D341Med (cell line): ENCODE results near the gene AFF2.
"Not testable (repeated sequence)": the region's sequence is repeated elsewhere in the genome, so short reads cannot be mapped to it uniquely, and the experiment has no call there.

Source experiments
- DNase-seq: peaks from one replicate; pipeline ENCODE4 v3.0.0; 2012; ENCODE audit warnings: low spot score

The AFF2 gene

DNA sequence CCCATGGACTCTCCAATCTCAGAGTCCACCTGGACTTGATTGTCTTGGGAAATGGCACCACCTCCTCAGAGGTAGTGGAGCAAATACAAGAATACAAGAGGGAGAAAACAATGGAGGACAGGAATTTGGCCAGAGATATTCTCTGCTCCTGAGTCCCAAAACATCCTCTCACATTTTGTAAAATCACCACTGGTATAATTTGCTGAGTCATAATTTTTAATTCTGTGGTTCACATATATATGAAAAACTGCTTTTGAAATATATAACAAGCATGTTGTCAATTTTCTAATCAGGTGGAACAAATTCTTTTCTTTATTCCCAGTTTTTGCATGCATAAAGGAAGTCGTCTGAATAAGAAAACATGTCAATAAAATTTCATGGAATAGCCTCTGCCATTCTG, 356.1 kb downstream of the AFF2 start:
- no peak for DNase-seq

DNA sequence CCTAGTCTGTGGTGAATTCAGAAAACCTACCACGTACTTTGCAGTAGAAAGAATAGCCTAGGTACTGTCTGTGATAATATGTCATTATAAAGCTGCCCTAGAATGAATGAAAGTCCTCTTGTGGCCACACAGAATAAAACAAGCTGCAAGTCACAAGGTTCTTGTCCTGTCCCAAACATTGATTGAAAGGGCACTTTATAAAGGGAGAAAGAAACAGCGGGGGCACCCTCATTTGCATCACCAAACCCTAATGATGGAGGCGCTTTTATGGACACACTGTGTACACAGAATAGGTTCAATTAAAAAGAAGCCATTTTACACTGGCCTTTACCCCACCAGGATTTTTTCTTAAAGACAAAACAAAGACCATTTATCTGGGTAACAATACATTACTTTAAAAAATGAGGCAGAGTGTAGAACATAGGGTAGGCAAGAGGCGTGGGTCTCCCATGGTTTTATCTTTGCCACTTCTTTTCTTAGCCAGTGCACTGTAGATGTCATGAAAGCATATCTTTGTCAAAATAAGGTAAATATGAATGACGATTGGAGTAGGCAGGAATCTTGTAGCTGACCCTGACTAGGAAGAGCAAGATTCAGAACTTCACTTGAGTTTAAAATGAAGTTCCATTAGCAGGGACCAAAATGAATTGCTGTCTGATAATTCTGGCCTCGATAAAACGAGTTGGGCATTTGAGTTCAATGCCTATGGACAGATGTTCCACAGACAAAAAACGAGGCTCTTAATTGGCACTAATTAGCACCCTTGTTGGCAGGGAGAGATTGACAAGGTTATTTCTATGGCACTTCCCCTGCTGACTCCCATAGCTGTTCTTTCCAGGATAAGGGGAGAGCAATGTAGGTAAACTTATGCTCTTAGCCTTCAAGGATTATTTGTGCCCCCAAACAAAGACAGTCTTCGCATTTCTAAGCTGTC, 365.1 kb downstream of the AFF2 start:
- no peak for DNase-seq

DNA sequence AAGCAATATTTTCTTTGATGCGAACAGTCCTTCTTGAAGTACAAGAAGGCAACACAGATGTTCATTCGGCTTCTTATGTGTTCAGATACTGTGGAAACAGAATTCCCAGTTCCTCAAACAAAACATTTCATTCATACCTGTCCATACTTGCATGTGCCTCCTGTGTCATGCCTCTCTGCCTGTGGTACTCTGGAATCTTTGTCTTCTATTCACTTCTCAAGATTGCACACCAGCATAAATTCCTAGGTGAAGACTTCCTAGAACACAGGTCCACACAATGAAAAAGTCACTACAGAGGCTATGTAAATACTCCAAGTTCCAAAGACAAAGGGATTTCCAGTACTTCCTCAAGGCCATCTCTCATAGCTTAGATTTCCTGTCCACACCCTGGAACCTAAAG, 367.2 kb downstream of the AFF2 start:
- DNase-seq, result no peak

DNA sequence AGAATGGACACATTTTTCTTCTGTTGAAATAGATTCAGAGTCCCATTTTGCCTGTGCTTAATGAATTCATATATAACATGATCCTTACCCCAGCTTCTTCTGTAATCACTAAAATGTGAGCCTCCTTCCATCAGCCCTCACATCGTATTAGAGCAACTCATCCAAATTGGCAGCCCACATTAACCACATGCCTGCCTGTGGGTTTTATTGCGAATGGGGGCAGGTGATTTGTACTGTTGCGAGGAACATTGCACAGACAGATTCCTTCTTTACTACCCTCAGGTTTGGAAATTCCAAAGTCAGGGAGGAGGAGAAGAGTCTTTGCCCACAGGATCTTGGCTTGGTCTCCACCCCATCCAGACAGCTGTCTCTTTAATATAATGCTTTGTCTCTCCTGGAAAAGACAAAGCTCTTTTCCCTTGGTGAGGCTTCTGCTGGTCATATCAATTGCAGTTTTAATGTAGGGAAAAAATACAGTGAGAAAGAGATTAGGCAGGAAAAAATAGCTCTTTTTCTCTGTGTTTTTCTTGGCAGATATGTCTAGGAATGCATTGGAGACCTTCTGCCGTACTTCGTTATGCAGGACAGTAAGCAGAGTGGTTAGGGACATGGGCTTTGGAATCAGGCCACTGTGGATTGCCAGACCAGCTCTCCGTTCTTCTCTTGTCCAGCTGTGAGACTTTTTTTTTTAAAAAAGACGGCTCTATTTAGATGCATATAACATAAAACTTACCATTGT, 371.2 kb downstream of the AFF2 start:
- no peak for DNase-seq

DNA sequence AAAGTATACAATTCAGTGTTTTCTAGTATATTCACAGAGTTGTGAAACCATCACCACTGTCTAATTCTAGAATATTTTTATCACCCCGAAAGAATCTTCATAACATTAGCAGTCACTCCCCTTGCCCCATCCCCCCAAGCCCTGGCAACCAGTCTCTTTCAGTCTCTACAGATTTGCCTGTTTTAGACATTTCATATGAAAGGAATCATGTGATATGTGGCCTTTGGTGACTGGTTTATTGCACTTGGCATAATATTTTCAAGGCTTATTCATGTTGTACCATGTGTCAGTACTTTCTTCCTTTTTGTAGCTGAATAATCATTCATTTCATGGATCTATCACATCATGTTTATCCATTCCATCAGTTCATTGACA, 371.7 kb downstream of the AFF2 start:
- DNase-seq, result no peak

DNA sequence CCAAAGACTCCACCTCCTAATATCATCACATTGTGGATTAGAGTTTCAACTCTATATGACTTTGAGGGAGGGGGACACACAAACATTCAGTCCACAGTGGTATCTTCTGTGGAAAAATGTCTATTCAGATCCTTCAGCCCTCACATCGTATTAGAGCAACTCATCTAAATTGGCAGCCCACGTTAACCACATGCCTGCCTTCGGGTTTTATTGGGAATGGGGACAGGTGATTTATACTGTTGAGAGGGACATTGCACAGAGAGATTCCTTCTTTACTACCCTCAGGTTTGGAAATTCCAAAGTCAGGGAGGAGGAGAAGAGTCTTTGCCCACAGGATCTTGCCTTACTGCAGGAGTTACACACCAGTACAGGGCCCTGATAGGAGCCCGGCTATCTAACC, 372.5 kb downstream of the AFF2 start:
- DNase-seq, result no peak

DNA sequence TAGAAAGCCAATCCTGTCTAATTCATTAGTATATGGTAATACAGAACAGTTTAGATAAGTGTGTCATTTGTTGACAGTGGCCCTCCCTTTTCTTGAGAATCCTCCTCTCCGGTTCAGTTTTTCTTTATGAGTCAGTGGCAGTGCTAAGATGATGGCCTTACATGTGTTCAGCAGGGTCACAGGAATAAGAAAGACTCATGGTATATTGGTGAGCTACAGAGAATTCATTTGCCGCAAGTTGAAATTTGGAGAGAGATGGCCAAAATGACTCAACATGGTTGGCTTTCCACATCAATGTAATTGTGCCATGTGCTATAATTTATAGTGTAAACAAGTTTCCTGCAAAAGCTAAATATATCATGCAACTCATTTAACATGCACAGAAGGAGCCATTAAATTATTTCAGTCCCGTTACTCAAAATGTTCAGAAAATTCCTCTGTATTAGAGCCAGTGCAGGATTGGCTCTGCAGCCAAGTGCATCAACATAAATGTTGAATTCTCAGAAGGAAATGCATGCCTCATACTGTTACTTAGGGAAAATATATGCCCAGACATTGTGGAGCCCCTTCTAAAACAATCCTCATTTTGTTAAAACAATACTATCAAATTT, 374.3 kb downstream of the AFF2 start:
- DNase-seq, result no peak

DNA sequence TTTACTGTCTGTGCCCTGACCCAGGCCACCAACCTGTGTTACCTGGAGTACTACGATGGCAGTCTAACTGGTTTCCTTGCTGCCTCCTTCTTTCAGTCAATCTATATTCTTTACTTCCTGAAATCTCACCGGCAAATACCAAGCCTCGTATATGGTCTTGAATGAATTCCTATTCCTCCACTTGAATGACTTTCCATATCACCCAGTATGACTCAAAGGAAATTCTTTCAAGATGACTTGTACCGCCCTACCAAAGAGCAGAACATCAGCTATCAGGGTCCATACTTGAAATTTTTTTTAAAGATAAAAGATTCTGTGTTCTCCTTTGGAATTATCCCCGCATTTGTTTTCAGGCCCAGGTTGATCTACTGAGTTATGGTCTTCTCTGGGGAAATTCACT, 378.0 kb downstream of the AFF2 start:
- DNase-seq, result no peak

DNA sequence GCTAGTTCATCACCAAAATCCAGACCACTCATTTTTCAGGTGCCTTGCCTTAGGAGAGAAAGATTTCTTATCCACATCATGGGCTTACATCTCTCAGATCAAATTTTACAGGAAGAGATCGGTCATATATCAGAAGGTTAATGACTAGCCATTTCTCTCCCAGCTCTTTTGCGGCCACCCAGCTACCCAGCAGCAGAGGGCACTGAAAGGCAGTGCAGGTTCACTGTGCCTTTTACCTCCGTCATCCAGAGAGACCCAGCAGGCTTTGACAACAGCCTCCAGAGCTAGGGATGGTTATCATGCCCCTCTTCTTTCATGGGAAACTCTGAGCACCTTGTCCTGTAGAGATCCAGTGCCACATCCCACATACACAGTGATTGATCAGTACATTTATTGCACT, 384.8 kb downstream of the AFF2 start:
- no peak for DNase-seq

DNA sequence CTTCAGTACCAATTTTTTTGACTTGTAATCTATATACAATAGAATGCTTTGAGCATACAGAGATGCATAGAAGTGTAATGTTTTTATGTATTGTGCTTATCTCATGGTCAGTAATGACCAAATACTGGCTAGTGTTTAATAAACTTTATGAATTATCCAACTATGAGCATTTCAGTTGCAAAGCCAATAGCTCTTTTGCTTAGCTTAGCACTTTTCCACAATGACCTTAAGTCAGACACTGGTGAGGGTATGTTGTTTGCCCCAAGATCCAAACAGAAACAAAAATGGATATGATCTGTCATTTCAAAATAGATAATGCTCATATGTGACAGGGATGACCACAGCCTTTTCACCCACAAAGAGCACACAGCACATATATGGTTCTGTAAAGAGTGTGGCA, 393.0 kb downstream of the AFF2 start:
- DNase-seq, result no peak

DNA sequence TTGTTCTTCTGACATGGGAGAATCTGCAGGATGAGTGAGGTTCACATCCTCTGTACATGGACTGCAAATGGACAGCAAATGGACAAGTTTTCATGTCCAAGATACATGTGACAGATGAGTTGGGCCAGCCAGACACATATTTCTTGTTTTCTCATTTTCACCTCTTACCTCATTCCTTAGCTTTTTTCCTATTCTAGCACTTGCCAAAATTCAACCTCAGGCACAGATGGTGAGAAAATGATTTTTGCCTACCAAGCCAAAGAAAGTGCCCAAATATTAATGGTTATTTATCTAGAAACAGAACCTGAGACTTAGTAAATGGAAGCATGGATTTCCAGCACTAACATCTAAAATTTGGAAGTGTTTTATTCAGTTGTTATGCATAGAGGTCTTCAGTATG, 402.2 kb downstream of the AFF2 start:
- no peak for DNase-seq

DNA sequence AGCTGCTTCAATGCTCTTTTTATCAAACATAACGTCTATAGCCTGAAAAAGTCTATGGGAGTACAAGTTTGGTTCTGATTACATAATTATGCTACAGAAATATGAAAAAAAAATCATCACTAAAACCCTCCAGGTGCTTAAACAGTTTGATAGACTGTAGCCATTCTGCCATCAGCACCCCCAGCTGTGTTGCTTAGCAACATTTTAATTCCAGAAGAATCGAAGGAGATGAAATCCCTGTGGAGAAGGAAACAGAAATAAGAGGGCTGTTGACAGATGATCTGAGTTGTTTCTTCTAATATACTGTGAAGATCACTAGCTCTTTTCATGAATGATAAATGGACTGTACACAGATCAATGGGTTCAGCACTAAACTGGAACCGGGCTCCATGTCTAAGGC, 402.8 kb downstream of the AFF2 start:
- DNase-seq, result no peak

DNA sequence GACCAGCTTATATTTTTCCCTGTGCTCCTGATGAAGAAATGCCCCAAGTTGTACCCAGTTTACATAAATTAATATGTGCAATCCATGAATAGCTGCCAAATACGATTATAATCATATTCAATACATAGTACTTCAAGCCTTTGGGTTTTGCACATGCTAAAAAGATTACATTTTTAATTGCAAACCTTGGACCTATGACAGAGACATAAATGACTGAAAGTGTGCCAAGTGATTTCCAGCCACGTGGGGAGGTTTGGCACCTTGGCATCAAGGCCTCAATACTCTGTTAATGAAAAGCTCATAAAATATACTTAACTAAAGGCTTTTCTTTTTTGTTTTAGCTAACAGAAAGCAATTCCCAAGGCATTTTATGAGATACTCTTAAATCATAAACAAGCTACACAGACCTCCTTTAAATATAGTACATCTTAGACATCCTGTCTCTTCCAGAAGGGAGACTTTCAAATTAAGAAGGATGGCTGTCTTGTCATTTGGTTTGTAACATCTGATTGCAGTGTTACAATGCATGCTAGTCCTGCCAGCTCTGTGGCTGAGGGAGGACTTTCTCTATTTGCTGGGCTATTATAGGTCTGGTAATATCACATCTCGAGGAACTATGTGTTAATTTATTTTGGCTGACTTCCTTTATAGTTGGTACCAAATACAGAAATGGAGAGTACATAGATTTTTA, 404.1 kb downstream of the AFF2 start:
- no peak for DNase-seq

DNA sequence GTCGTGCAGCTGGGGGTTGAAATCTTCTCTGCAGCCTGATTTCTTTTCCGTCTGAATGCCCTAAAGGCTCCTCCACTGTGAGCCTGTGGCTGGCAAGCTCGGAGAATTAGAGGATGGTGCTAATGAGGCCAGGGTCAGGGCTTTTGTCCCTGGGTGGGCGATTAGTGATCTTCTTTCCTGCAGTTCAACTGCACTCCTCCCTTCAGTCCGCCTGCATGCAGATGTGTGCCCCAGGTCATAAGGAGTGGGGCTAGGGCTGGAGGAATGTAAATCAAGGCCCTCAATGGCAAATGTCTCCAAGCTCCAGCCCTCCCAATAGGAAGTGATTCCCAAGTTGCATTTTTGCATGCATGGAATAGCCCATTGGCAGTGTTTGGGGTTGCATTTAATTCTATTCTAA, 405.0 kb downstream of the AFF2 start:
- DNase-seq, result no peak

DNA sequence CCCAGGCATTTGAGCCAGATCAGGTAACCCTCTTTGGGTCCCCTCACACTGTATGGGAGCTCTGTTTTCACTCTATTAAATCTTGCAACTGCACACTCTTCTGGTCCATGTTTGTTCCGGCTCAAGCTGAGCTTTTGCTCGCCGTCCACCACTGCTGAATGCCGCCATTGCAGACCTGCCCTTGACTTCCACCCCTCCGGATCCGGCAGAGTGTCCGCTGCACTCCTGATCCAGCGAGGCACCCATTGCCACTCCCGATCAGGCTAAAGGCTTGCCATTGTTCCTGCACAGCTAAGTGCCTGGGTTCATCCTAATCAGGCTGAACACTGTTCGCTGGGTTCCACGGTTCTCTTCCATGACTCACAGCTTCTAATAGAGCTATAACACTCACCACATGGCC, 406.2 kb downstream of the AFF2 start:
- DNase-seq, result not testable (repeated sequence)

DNA sequence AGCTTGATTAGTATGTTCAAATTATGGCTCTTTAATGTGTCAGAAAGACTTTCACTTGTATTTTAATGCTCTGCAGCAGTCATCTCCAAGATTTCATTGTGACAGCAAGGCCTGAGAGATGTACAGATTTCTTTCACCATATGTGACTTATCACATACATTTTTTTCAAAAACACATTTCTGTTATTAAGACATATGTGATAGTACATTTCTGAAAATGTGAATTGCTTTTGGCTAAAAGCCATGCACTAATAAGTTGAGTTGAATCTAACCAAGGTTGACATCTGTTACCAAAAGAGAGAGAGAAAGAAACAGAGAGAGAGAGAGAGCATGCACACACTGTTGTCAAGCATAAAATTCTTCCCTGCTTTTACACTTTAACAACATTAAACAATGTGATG, 409.3 kb downstream of the AFF2 start:
- DNase-seq, result no peak

DNA sequence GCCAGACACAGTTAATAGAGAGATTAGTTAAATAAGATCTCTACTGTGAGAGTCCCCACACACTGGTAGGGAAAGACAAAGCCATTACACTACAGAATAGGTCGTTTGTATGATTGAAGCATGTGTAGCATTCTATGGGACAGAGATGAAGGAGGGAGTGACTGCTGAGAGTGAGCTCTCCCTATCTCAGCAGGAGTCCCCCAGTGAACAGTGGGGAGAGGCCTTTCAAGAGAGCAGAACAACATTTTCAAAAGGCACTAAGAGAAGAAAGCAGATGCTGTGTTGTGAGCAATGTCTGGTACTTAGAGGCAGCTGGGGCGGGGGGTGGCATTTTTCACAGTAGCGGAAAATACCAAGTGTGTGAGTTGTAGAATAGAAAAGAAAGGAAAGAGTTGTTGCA, 413.6 kb downstream of the AFF2 start:
- DNase-seq, result no peak

DNA sequence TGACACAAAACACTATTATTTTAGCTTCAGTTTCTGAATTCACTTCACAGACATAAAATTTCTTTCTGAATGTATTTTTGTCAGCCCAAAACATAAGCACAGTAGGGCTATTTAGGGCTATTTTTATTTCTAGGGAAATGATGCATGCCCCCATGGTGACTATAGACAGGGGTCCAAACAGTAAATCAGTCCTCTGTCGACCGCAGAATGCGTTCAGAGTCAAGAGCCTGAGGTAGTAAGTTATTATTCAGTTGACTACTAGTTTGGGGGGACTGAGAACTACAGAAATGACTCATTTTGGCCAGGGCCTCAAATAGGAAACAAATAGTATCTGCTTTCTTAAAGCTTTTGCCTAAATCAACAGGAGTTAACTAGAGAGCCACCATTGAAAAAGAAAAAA, 414.4 kb downstream of the AFF2 start:
- no peak for DNase-seq

DNA sequence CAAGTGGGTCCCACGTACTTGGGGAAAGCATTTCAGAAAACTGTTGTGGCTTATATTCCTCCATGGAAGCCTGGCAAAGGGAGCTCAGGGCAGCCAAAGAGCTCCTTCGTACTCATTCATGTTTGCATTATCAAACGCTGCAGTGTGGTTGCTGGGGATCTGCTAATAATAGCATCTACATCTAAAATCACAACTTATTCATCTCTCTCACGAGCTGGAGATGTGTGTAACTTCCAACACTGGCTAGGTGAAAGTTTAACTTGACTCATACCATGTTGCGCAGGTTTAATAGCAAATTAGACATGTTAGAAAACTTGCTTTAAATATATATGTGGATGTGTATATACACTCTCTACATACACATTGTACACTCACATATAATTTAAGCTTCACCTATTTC, 415.1 kb downstream of the AFF2 start:
- DNase-seq, result no peak

DNA sequence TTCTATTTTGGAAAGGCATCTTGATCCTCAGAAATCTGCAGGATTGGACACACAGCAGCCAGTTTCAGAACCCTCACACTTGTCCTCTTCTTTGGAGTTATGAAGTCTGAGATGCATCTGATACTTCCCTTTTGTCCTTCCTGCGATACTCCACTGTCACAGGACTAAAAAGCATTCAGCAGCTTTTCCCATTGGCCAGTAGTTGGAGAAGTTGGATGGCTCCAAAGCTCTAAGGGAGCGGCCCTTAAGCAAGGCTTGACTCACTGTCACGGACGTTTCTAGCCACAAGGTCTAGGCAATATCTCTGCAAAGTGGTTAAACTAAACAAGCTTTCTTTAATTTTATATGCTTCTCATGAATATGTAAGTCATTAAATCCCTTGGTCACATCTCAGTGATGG, 417.0 kb downstream of the AFF2 start:
- no peak for DNase-seq

DNA sequence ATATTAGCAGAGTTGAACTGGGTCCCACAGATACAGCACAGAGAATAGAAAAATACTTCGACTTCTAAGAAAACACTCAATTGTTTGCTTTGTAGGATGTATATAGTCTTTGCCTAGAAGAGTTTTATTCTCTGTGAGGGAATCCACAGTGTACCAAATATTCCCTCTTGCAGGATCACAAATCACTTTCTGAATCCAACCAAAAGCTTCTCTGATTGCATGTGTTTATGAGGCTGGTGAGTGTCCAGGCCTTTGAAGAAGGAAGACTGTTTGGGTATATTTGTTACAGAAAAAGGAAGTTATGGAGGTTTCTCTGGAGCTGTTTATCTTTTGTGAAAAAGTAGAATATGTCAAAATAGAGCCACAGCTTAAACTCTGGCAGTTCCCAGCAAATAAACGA, 423.2 kb downstream of the AFF2 start:
- DNase-seq, result no peak

DNA sequence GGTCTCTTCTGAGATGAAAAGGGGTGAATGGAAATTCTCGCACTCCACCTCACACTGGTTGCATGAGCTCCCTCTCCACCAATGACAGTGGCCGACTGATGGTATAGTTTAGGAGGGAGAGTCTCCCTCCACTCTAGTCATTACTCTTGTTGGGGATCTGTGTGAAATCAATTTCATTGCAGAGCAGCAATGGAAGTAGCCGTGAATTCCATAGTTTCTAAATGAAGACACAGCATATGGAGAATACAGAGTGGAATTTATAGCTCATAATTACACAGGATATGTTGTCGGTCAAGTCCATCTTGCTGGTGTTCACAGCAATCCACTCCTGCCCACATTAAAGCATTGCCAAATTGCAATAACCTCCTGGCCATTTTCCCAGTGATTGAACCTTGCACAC, 426.0 kb downstream of the AFF2 start:
- DNase-seq, result no peak

DNA sequence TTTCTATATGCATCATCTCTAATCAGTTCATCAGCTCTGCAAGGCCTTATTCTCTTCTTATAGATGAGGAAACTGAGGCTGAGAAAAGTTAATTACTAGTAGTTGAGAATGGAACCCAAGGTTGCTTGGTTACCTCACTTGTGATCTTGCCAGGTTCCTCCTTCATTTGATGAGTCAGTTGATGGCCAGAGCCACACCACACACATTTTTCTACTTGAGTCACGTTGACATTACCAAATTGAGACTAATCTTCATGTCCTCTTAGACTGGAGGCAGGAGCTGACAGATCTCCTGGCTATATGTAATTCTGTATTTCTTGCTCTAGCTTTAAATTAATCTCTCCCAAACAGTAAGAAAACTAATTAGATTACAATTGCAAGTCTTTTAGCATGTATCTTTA, 428.4 kb downstream of the AFF2 start:
- DNase-seq, result no peak
